Endothelial cell of umbilical vein (primary cell): ENCODE results near the gene ZNF423. TPM values are rescaled to one million over a fixed set of nuclear protein-coding genes. Genes with fewer than 3 reads are reported as not detected.

Experiments used
- BruUV-seq: library from RNA; stranded (reverse); fragments of 400-500 nt; replicated peaks from 2 replicates; lab custom pipeline; 2021; lab: Mats Ljungman, UMichigan
- CTCF ChIA-PET: fragments of 300-600, 350-600 bp; sonication (Branson Sonifier 250); formaldehyde crosslinking; loops from one replicate; lab custom pipeline; 2021; ENCODE audit warnings: antibody characterized with exemption, inconsistent platforms; lab: Charles Lee
- POLR2A ChIA-PET: fragments of 300-600, 350-600 bp; sonication (Branson Sonifier 250); formaldehyde crosslinking; loops from one replicate; lab custom pipeline; 2021; ENCODE audit warnings: antibody characterized with exemption, inconsistent platforms; lab: Charles Lee
- DNase-seq: peaks from one replicate; pipeline ENCODE4 v3.0.0-alpha.2; 2011; ENCODE audit warnings: low read depth, low spot score
- FAIRE-seq: peaks from 2 replicates; lab custom pipeline; 2011; peaks lifted over from hg19 to GRCh38; lab: Jason Lieb, UNC
- H2AFZ ChIP-seq: 2 replicates; pipeline ENCODE4 v1.6.0; 2012; ENCODE audit warnings: low read depth, low read length, control low read depth, inconsistent platforms
- H3K27ac ChIP-seq: 2 replicates; pipeline ENCODE4 v1.5.1; 2011; ENCODE audit warnings: low read depth, mild to moderate bottlenecking, control low read depth, low read length, moderate library complexity; ENCODE audit not compliant: insufficient read depth
- H3K27me3 ChIP-seq, 2 experiments: 2 replicates each; pipeline versions ENCODE4 v1.6.0 to v1.6.1; 2011; ENCODE audit warnings: low read length in 2 of 2, mixed read lengths in 1 of 2; ENCODE audit not compliant: control insufficient read depth in 2 of 2, insufficient read depth in 2 of 2
- H3K36me3 ChIP-seq, 2 experiments: 2 replicates in 1 of 2; 3 replicates in 1 of 2; pipeline ENCODE4 v1.5.1; 2011; ENCODE audit warnings: low read length in 2 of 2, mild to moderate bottlenecking in 1 of 2, moderate library complexity in 1 of 2; ENCODE audit not compliant: control insufficient read depth in 2 of 2, insufficient read depth in 2 of 2; ENCODE audit errors: extremely low read depth in 1 of 2
- H3K4me1 ChIP-seq: 3 replicates; pipeline ENCODE4 v1.5.1; 2011; ENCODE audit warnings: mild to moderate bottlenecking, low read length; ENCODE audit not compliant: control insufficient read depth, insufficient read depth; ENCODE audit errors: extremely low read depth
- H3K4me2 ChIP-seq: 2 replicates; pipeline ENCODE4 v1.6.1; 2011; ENCODE audit warnings: low read length, control low read depth, mixed read lengths; ENCODE audit not compliant: insufficient read depth
- H3K4me3 ChIP-seq, 3 experiments: fragments of 200-600 bp in 1 of 3; sonication (generic), shearing (Covaris generic) in 1 of 3; replicated peaks in 1 of 3; 2 replicates each; pipeline ENCODE4 v1.5.1; 2011 to 2016; ENCODE audit warnings: control low read depth in 3 of 3, low read length in 3 of 3, mild to moderate bottlenecking in 2 of 3, inconsistent platforms in 1 of 3, low read depth in 1 of 3, moderate library complexity in 1 of 3; ENCODE audit not compliant: insufficient read depth in 1 of 3
- H3K79me2 ChIP-seq: 2 replicates; pipeline ENCODE4 v1.6.0; 2012; ENCODE audit warnings: low read length, inconsistent platforms; ENCODE audit not compliant: control insufficient read depth, insufficient read depth
- H3K9ac ChIP-seq: replicated peaks from 2 replicates; pipeline ENCODE3; 2011; ENCODE audit warnings: low read length, control low read depth; ENCODE audit not compliant: insufficient read depth; ENCODE audit errors: extremely low read depth
- H3K9me1 ChIP-seq: replicated peaks from 3 replicates; pipeline ENCODE4 v1.6.0; 2011; ENCODE audit warnings: mild to moderate bottlenecking, low read length; ENCODE audit not compliant: control insufficient read depth, insufficient read depth; ENCODE audit errors: extremely low read depth
- H3K9me3 ChIP-seq: replicated peaks from 2 replicates; pipeline ENCODE4 v1.5.1; 2012; ENCODE audit warnings: low read length, inconsistent platforms; ENCODE audit not compliant: control insufficient read depth, insufficient read depth
- H4K20me1 ChIP-seq: replicated peaks from 2 replicates; pipeline ENCODE3; 2011; ENCODE audit warnings: mild to moderate bottlenecking, low read length; ENCODE audit not compliant: control insufficient read depth, insufficient read depth; ENCODE audit errors: extremely low read depth
- EZH2 ChIP-seq: IDR thresholded peaks from 2 replicates; pipeline ENCODE4 v1.6.1; 2012; ENCODE audit warnings: borderline replicate concordance, low read depth, mild to moderate bottlenecking, moderate library complexity, low read length, inconsistent platforms; ENCODE audit not compliant: severe bottlenecking
- FOS ChIP-seq: IDR thresholded peaks from 2 replicates; pipeline ENCODE4 v1.6.1; 2011; ENCODE audit warnings: mild to moderate bottlenecking, low read length, moderate library complexity, borderline replicate concordance; ENCODE audit not compliant: insufficient read depth
- GATA2 ChIP-seq: IDR thresholded peaks from 2 replicates; pipeline ENCODE4 v1.7.0; 2011; ENCODE audit warnings: low read depth, mild to moderate bottlenecking, moderate library complexity, mixed read lengths, low read length; ENCODE audit not compliant: insufficient read length, insufficient read depth
- JUN ChIP-seq: IDR thresholded peaks from 2 replicates; pipeline ENCODE4 v1.6.1; 2011; ENCODE audit warnings: borderline replicate concordance, low read depth; ENCODE audit not compliant: insufficient read length, insufficient read depth
- MYC ChIP-seq: IDR thresholded peaks from one replicate; pipeline ENCODE4 v1.6.1; 2011; ENCODE audit warnings: mild to moderate bottlenecking, low read depth, low read length
- POLR2A ChIP-seq: IDR thresholded peaks from 2 replicates; pipeline ENCODE4 v1.6.1; 2012; ENCODE audit warnings: low read depth, mild to moderate bottlenecking, control low read depth, low read length
- POLR2AphosphoS5 ChIP-seq: IDR thresholded peaks from 2 replicates; pipeline ENCODE4 v1.6.1; 2012; ENCODE audit warnings: low read depth, mild to moderate bottlenecking, control low read depth, low read length, moderate library complexity; ENCODE audit not compliant: insufficient read depth
- dilution Hi-C: fragments of 300-500 bp; cut with MboI; formaldehyde crosslinking; loops from one replicate; pipeline ENCODE4 v1.15.0; 2019; ENCODE audit warnings: low sequenced_read_pairs; ENCODE audit not compliant: extremely low pct_ligation_motif_present
- intact Hi-C: fragments of 100-400 bp; cut with micrococcal nuclease; formaldehyde crosslinking; loops from one replicate; pipeline ENCODE4 v1.10.0; 2022
- polyA plus RNA-seq, 4 experiments: library from polyadenylated mRNA; depleted of rRNA in 3 of 4; stranded (reverse) in 3 of 4; unstranded in 1 of 4; fragments of >200 nt; gene quantifications; 2 replicates each; pipeline versions ENCODE4 v1.2.1 to v1.2.3, GENCODE V29; 2011 to 2012; ENCODE audit warnings: missing spikeins in 1 of 4
- total RNA-seq: library from RNA; stranded (reverse); gene quantifications from 2 replicates; pipeline ENCODE4 v1.2.3, GENCODE V29; 2021
- TF ChIP-seq, protein P1 (sequence below): IDR thresholded peaks from 2 replicates; pipeline ENCODE4 v1.6.1; 2011; ENCODE audit not compliant: insufficient read depth, insufficient read length
- TF ChIP-seq, protein P2 (sequence below), 2 donors: IDR thresholded peaks; 1 replicate in 1 of 2; 2 replicates in 1 of 2; pipeline ENCODE4 v1.5.1; 2011; ENCODE audit warnings: low read length in 2 of 2, mild to moderate bottlenecking in 2 of 2, moderate library complexity in 2 of 2, control low read depth in 1 of 2, inconsistent platforms in 1 of 2, low read depth in 1 of 2; ENCODE audit not compliant: insufficient read depth in 1 of 2; ENCODE audit errors: extremely low read depth in 1 of 2

The ZNF423 gene
- total and polyA plus RNA-seq, 2 donors (not counting 3 experiments of a cell fraction or from before 2014, with no cell fraction given), result 2.2 to 8.1 TPM

DNA sequence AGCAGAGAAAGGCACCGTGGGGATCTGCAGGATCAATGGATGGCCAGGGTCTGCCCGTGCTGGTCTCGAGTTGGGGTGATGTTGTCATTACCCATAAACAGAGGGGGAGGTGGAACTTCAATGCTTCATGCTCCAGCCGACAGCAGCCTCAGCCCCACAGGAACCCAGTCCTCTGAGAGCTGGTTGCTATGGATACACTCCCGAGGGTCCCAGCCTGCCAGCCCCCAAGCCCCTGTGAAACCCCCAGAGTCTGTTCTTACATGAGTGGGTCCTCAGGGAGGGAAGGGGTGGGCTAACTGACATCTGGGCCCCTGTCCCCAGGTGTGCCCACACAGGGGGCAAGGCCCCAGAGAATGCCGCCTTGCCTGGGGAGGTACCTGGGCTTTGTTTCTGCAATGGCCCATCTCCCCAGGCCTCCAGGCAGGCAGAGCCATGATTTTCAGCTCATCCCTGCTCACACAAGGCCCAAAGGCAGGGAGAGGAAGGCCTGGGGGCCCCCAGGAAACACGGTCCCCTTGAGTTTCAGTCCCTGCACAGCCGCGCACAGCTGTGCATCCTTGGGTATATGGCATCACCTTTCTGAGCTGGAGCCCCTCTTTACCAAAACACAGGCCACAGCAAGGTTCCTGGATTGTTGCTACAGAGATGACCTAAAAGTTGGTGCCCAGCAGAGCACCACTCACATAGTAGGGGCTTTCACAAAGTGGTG is 223.7 kb downstream of the ZNF423 start:
- ChIA-PET POLR2A (no interaction called here), CTCF (interaction anchor here (1.2 kb wide), 1 partner anchor 9 kb away, joined by 3 read pairs; no protein-coding TSS in a partner anchor)
- dilution Hi-C loops (no loop called here), intact Hi-C loops (no loop called here)
- TF ChIP-seq EZH2 (no peak), POLR2AphosphoS5 (no peak), JUN (no peak), POLR2A (no peak), FOS (no peak), MYC (no peak), GATA2 (no peak)
- TF ChIP-seq, protein P1, sequence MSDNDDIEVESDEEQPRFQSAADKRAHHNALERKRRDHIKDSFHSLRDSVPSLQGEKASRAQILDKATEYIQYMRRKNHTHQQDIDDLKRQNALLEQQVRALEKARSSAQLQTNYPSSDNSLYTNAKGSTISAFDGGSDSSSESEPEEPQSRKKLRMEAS, result no peak
- TF ChIP-seq, protein P2, sequence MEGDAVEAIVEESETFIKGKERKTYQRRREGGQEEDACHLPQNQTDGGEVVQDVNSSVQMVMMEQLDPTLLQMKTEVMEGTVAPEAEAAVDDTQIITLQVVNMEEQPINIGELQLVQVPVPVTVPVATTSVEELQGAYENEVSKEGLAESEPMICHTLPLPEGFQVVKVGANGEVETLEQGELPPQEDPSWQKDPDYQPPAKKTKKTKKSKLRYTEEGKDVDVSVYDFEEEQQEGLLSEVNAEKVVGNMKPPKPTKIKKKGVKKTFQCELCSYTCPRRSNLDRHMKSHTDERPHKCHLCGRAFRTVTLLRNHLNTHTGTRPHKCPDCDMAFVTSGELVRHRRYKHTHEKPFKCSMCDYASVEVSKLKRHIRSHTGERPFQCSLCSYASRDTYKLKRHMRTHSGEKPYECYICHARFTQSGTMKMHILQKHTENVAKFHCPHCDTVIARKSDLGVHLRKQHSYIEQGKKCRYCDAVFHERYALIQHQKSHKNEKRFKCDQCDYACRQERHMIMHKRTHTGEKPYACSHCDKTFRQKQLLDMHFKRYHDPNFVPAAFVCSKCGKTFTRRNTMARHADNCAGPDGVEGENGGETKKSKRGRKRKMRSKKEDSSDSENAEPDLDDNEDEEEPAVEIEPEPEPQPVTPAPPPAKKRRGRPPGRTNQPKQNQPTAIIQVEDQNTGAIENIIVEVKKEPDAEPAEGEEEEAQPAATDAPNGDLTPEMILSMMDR (IDR thresholded peaks at IDR 0.05; ENCODE audit: extremely low read depth in 1 of 2, insufficient read depth in 1 of 2, low read depth in 1 of 2, low read length in 2 of 2), result no peak
- no peaks in the 10 kb centered on the region for H3K4me1 ChIP-seq
- no peaks in the 10 kb centered on the region for H4K20me1 ChIP-seq
- no peak overlapping the region for H3K4me2 ChIP-seq
- H3K27ac ChIP-seq, result no peak overlapping the region
- no peaks in the 10 kb centered on the region for H3K36me3 ChIP-seq
- no peaks in the 10 kb centered on the region for H3K9me3 ChIP-seq
- H2AFZ ChIP-seq, result no peak overlapping the region
- no TSS peak for BruUV-seq
- H3K9me1 ChIP-seq, result no peaks in the 10 kb centered on the region
- no peak for DNase-seq
- H3K4me3 ChIP-seq, result no peak overlapping the region
- no peak overlapping the region for H3K9ac ChIP-seq
- no peaks in the 10 kb centered on the region for H3K27me3 ChIP-seq
- no peak for FAIRE-seq
- H3K79me2 ChIP-seq, result no peaks in the 10 kb centered on the region
